Parathyroid adenoma (tissue), 2 donors: Measurements from ENCODE around the gene REPS2.

ENCODE experiments used
- H2AFZ ChIP-seq: fragments of 300-600 bp; sonication (generic); one replicate; pipeline ENCODE4 v1.7.0; 2017; ENCODE audit warnings: antibody characterized with exemption, mild to moderate bottlenecking
- H3K27ac ChIP-seq: fragments of 300-600 bp; sonication (generic); one replicate; pipeline ENCODE4 v1.7.0; 2017
- H3K27me3 ChIP-seq: fragments of 300-600 bp; sonication (generic); one replicate; pipeline ENCODE4 v1.7.0; 2017; ENCODE audit warnings: low read length; ENCODE audit not compliant: control insufficient read depth, insufficient read depth
- H3K36me3 ChIP-seq: fragments of 300-600 bp; sonication (generic); one replicate; pipeline ENCODE4 v1.7.0; 2017; ENCODE audit warnings: low read length; ENCODE audit not compliant: control insufficient read depth, insufficient read depth
- H3K4me1 ChIP-seq: fragments of 300-600 bp; sonication (generic); one replicate; pipeline ENCODE4 v1.7.0; 2017; ENCODE audit warnings: control low read depth
- H3K4me2 ChIP-seq: fragments of 300-600 bp; sonication (generic); one replicate; pipeline ENCODE4 v1.7.0; 2017; ENCODE audit warnings: low read length
- H3K4me3 ChIP-seq: fragments of 300-600 bp; sonication (generic); one replicate; pipeline ENCODE4 v1.7.0; 2017; ENCODE audit warnings: low read depth, low read length
- H3K79me2 ChIP-seq: fragments of 300-600 bp; sonication (generic); one replicate; pipeline ENCODE4 v1.7.0; 2017; ENCODE audit warnings: control low read depth
- H3K9ac ChIP-seq: fragments of 300-600 bp; sonication (generic); one replicate; pipeline ENCODE4 v1.7.0; 2017; ENCODE audit warnings: mild to moderate bottlenecking
- H3K9me3 ChIP-seq: fragments of 300-600 bp; sonication (generic); one replicate; pipeline ENCODE4 v1.7.0; 2017; ENCODE audit warnings: low read length; ENCODE audit not compliant: control insufficient read depth
- TF ChIP-seq, protein P1 (sequence below): fragments of 300-600 bp; sonication (generic); IDR thresholded peaks from one replicate; pipeline ENCODE4 v1.7.0; 2017; ENCODE audit warnings: antibody characterized with exemption, mild to moderate bottlenecking
- donor health status: primary hyperparathyroidism.

REPS2 gene

DNA sequence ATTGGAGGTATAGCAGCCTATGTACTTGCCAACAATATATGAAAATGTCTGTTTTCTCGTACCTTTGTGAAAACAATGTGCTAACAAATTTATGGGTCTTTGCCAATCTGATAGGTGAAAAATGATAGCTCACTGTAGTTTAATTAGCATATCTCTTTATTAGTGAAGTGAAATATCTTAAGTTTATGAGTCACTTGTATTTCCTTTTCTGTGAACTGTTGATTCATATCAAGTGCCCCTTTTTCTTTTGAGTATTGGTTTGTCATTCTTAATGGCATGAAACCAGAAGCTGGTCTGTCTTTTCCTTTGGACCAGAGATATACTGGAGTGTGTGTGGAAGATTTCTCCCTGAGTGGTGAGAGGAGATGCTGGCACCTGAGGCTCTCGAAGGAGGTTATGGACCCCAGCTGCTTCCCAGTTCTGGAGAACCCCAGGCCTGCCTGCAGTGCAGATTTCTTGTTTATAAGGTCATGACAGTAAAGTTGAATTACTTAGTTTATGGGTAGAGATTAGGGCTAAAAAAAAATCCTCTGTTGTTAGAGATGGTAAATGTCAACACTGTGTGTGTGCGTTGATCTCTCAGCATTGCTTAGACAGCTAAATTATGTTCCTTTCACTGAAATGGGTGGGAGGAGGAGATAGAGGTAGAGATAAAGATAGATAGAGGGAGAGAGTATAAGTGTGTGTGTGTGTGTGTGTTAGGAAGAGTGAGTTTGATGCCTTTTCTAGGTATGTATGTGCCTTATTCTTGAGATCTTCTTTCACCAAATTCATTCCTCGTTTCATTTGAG, 89.9 kb downstream of the REPS2 start:
- no peak overlapping the region for H3K9ac ChIP-seq
- no peak overlapping the region for H3K27ac ChIP-seq
- H3K36me3 ChIP-seq: no peaks in the 10 kb centered on the region
- no peak overlapping the region for H3K4me2 ChIP-seq
- H3K9me3 ChIP-seq: no peaks in the 10 kb centered on the region
- TF ChIP-seq, protein P1, sequence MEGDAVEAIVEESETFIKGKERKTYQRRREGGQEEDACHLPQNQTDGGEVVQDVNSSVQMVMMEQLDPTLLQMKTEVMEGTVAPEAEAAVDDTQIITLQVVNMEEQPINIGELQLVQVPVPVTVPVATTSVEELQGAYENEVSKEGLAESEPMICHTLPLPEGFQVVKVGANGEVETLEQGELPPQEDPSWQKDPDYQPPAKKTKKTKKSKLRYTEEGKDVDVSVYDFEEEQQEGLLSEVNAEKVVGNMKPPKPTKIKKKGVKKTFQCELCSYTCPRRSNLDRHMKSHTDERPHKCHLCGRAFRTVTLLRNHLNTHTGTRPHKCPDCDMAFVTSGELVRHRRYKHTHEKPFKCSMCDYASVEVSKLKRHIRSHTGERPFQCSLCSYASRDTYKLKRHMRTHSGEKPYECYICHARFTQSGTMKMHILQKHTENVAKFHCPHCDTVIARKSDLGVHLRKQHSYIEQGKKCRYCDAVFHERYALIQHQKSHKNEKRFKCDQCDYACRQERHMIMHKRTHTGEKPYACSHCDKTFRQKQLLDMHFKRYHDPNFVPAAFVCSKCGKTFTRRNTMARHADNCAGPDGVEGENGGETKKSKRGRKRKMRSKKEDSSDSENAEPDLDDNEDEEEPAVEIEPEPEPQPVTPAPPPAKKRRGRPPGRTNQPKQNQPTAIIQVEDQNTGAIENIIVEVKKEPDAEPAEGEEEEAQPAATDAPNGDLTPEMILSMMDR: no peak
- peak overlapping the region; percentile 11 for H3K4me3 ChIP-seq
- H3K27me3 ChIP-seq: no peaks in the 10 kb centered on the region
- H3K4me1 ChIP-seq: peaks cover 3% of the 10 kb centered on the region
- no peak overlapping the region for H2AFZ ChIP-seq
- no peaks in the 10 kb centered on the region for H3K79me2 ChIP-seq

DNA sequence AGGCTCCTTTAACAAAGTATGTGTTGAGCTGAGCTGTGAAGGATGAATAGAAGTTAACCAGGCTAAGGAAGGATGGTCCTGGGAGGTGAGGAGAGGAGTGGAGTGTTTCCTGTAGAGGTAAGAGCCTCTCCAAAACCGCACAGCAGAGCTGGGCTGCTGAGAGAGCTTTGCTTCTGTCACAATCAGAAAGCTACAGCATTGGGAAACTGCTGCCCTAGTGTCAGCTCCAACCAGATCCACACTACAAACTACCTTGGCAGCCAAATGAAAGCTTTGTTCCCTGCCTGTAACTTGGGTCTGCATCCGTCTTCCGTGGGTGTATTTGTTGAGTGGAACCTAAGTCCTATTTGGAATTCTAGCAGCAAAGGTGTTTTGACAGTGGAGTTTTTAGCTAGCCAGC, 91.8 kb downstream of the REPS2 start:
- no peaks in the 10 kb centered on the region for H3K79me2 ChIP-seq
- TF ChIP-seq, protein P1: no peak
- no peak overlapping the region for H2AFZ ChIP-seq
- H3K9ac ChIP-seq: no peak overlapping the region
- no peak overlapping the region for H3K27ac ChIP-seq
- H3K9me3 ChIP-seq: no peaks in the 10 kb centered on the region
- no peaks in the 10 kb centered on the region for H3K36me3 ChIP-seq
- no peak overlapping the region for H3K4me3 ChIP-seq
- H3K4me1 ChIP-seq: peaks cover 3% of the 10 kb centered on the region
- no peaks in the 10 kb centered on the region for H3K27me3 ChIP-seq
- H3K4me2 ChIP-seq: no peak overlapping the region

DNA sequence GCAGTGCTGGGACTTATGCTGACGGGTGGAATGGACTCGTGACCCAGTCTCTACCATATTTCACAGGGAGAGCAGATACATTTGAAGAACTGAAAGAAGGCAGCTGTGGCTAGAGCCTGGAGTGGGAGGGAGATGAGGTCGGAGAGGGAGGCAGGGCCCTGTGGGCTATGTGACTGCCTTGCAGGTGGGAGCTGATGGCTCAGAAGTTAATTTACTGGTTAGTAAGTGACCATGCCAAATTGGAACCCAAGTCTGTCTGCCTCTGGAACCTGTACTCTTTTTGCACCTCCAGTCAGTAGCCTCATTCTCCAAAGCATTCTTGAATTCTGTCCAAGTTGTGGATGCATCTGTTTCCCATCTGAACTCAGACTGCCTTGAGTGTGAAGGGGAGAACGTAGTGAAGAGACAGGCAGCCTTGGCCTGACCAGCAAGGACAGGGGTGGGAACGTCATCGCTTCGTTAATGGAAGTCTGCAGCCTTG, 92.3 kb downstream of the REPS2 start:
- Histone ChIP-seq H3K4me3 (no peak overlapping the region), H2AFZ (no peak overlapping the region), H3K4me2 (no peak overlapping the region), H3K27ac (no peak overlapping the region), H3K36me3 (no peaks in the 10 kb centered on the region), H3K27me3 (no peaks in the 10 kb centered on the region), H3K4me1 (peaks cover 3% of the 10 kb centered on the region), H3K79me2 (no peaks in the 10 kb centered on the region), H3K9me3 (no peaks in the 10 kb centered on the region), H3K9ac (no peak overlapping the region)
- TF ChIP-seq, protein P1: no peak

DNA sequence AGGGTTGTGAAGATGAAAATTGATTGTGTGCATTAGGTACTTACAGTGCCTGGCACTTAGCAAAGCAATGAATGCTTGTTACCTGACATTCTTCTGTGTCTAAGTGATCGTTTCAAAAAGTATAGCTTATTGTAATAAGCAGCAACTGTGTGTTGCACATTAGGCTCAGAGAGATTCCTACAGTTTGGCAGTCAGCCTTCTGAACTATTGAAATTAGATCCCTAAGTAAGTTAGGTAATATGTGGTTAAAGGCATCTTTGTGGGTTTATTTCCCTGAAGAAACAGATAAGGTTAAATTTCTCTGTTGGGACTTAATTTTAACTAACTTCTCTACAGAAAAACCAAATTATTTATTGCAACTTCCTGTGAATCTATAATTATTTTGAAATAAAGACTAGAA, 93.4 kb downstream of the REPS2 start:
- Histone ChIP-seq H3K4me2 (no peak overlapping the region), H3K36me3 (no peaks in the 10 kb centered on the region), H3K79me2 (no peaks in the 10 kb centered on the region), H3K4me3 (no peak overlapping the region), H3K9ac (no peak overlapping the region), H3K4me1 (peaks cover 3% of the 10 kb centered on the region), H3K27me3 (no peaks in the 10 kb centered on the region), H3K9me3 (no peaks in the 10 kb centered on the region), H3K27ac (no peak overlapping the region), H2AFZ (no peak overlapping the region)
- TF ChIP-seq, protein P1: no peak

DNA sequence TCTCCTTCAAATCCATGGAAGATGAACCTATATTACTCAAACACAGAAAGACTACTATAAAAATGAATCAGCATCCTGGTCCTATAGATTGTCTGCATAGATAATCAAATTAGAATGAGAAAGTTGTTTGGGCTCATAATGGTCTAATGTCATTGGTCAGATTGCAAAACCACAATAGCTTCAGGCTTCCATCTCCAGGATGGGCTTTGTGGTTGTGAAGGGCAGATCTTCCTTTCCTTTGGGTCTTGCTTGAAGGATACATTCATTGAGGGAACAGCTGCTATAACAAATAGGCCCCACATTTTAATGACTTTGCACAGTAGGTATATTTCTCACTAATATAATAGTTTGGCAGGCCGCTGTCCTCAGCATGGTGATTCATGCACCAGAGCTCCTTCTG, 94.3 kb downstream of the REPS2 start:
- Histone ChIP-seq H3K9me3 (no peaks in the 10 kb centered on the region), H3K36me3 (no peaks in the 10 kb centered on the region), H3K79me2 (no peaks in the 10 kb centered on the region), H3K9ac (no peak overlapping the region), H3K27ac (no peak overlapping the region), H3K4me2 (no peak overlapping the region), H2AFZ (no peak overlapping the region), H3K27me3 (no peaks in the 10 kb centered on the region), H3K4me1 (peaks cover 3% of the 10 kb centered on the region), H3K4me3 (no peak overlapping the region)
- TF ChIP-seq, protein P1: no peak
